GM10266 (cell line): ENCODE results near the gene CYSLTR2.
A peak's percentile ranks its signal among the peaks of the same experiment; 100 is the strongest.

Experiments
- DNase-seq: peaks from one replicate; pipeline ENCODE4 v3.0.0; 2012; ENCODE audit errors: extremely low spot score
- TF ChIP-seq, protein P1 (sequence below): IDR thresholded peaks from 2 replicates; pipeline ENCODE4 v1.5.1; 2012; ENCODE audit warnings: mild to moderate bottlenecking, low read depth; ENCODE audit not compliant: control insufficient read depth, insufficient read depth; ENCODE audit errors: missing control alignments

CYSLTR2 gene

DNA sequence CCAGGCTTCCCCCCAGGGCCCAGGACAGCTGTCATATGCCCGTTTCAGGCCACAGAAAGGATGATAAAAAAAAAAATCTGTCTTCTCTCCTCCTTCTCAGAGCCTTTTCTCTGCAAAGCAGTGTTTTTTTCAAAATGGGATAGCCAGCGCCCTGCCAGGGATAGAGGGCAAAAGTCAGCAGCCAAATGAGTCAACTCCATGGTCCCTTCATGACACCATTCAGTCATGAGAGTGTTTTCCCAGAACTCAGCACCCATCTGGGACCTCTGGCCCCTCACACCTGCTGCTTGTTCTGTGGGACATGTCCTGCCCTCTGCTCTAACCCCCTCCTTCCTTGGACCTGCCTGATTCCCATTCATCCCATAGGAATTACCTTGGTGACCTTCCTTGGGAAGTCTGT is 95.0 kb downstream of the CYSLTR2 start:
- DNase-seq: no peak

DNA sequence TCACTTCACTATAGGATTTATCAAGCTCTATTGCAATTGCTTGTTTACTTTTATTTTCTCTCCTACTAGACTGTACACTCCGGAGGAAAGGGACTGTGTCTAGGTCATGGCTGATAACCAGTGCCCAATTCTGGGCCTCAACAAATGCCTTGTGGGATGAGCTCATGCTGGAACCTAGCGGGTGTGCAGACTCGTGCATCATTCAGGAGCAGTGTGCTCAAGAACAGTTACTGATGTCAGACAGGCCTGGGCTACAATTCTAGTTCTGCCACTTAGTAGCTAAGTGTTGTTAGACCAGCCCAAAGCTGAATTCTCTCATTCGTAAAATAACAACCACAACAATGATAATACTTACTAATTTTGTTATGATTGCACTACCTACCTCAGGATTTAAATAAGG is 95.4 kb downstream of the CYSLTR2 start:
- no peak for DNase-seq

More for the DNA sequence above, 95.0 kb downstream of the CYSLTR2 start:
- TF ChIP-seq, protein P1, sequence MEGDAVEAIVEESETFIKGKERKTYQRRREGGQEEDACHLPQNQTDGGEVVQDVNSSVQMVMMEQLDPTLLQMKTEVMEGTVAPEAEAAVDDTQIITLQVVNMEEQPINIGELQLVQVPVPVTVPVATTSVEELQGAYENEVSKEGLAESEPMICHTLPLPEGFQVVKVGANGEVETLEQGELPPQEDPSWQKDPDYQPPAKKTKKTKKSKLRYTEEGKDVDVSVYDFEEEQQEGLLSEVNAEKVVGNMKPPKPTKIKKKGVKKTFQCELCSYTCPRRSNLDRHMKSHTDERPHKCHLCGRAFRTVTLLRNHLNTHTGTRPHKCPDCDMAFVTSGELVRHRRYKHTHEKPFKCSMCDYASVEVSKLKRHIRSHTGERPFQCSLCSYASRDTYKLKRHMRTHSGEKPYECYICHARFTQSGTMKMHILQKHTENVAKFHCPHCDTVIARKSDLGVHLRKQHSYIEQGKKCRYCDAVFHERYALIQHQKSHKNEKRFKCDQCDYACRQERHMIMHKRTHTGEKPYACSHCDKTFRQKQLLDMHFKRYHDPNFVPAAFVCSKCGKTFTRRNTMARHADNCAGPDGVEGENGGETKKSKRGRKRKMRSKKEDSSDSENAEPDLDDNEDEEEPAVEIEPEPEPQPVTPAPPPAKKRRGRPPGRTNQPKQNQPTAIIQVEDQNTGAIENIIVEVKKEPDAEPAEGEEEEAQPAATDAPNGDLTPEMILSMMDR: no peak

DNA sequence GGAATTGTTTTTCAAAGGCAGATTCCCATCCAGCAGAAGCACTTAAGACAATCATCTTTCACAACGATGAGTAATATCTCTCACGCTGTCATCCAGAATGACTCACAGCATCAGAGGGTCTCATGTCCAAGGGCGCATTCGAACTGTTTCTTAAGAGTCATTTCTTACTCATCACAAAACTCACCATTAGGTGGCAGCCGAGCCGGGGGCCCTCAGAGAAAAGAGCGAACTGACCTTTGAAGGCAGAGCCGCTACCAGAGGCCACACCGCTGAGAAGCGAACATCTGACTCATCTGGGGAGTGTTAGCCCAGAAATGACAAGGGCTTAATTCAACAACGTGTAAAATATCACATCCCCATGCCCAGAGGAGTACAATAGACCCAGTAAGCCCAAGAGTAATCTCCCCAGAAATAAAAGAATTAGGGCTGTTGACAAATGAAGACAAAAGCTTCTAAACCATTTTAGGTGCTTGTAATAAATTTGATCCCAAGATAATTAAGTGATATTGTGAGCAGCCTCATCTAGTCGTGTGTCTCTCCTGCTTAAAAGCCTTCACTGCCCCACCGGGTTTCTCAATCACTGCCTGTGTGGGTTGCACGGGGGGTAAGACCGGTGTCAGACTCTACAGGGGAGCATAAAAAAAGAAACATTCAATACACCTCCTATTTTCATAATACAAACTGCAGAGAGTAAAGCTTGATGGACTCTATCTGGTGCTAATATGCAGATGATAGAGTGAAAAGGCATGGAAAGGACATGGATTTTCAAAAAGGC is 96.2 kb downstream of the CYSLTR2 start:
- TF ChIP-seq, protein P1: peak; percentile 62
- peak; percentile 62 for DNase-seq

More for the DNA sequence above, 95.4 kb downstream of the CYSLTR2 start:
- TF ChIP-seq, protein P1: no peak

DNA sequence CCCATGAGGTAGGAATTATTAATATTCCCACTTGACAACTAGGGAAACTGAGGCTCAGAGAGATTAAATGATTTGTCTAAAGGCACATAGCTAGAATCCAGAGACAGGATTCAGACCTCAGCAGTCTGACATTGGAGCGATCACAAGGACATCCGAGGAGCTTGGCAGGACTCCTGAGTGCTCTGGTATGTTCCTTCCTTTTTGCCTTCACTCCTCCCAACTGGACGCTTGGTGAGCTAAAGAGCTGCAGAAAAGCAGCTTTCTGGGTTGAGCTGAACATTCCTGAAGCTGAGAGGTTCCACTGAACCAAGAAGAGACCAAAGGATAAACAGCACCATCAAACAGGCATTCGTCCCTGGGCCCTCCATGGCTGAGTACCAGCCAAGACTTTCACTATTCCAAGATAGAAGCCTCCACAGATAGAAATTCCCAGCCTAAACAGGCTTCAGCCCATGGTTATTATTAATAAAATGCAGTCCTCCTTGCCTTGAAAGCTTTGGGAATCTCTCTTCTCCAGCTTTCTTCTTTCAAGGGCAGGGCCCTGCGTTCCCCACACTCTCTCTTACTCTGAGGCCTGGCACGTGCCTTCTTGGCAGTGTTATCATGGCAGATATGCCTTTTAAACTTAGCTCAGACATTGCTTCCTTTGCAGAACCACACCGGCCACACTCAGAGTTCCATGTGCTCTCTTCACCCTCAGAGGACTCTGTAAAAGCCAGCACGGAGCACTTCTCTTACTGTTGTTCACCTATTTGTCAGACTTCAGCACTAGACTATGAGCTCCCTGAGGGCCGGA is 97.1 kb downstream of the CYSLTR2 start:
- no peak for DNase-seq
- TF ChIP-seq, protein P1: no peak

DNA sequence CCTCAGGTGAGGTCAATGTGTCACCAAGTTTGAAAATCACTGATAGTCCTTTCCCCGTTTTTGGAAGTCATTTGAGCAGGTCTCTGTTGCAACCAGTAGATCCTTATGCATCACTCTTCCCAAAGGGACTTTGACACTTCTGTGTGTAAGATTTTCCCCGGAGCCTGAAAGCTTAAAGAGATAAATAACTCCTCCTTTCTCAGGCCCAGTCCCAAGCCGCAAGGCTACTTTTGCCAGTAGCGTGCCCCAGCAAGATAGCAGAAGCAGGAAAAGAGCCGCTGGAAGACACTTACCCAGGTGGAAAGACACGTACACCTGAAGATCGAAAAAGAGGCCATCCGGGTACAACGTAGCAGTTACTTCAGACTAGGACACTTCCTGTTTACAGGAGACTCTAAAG is 106.9 kb downstream of the CYSLTR2 start:
- no peak for DNase-seq
- TF ChIP-seq, protein P1: no peak
